GM21526 (cell line): ENCODE results near the gene ATP13A3.

ENCODE experiments used
- ATAC-seq: cut with Tn5 transposase; IDR thresholded peaks from one replicate; pipeline ENCODE4 v1.9.1; 2021; ENCODE audit warnings: moderate library complexity; ENCODE audit not compliant: unreplicated experiment, low FRiP score

Gene ATP13A3

GRCh38 chr3:194476784-194477183, 10.0 kb downstream of the ATP13A3 start:
- ATAC-seq, result no peak

GRCh38 chr3:194475978-194476377, 10.8 kb downstream of the ATP13A3 start:
- ATAC-seq, result no peak

- no peak for ATAC-seq
Observed at GRCh38 chr3:194475138-194475932, 11.5 kb downstream of the ATP13A3 start.

- ATAC-seq, result no peak
Observed at GRCh38 chr3:194474675-194475074, 12.1 kb downstream of the ATP13A3 start.

GRCh38 chr3:194472290-194472920, 14.4 kb downstream of the ATP13A3 start:
- peak; percentile 64 for ATAC-seq

- no peak for ATAC-seq
Observed at GRCh38 chr3:194471863-194472262, 14.9 kb downstream of the ATP13A3 start.

- no peak for ATAC-seq
Observed at GRCh38 chr3:194470615-194471014, 16.2 kb downstream of the ATP13A3 start.

GRCh38 chr3:194469977-194470376, 16.8 kb downstream of the ATP13A3 start:
- ATAC-seq, result no peak

GRCh38 chr3:194468086-194468485, 18.7 kb downstream of the ATP13A3 start:
- no peak for ATAC-seq

- ATAC-seq, result no peak
Observed at GRCh38 chr3:194466761-194467356, 19.9 kb downstream of the ATP13A3 start.

- no peak for ATAC-seq
Observed at GRCh38 chr3:194465920-194466570, 20.8 kb downstream of the ATP13A3 start.

- ATAC-seq, result no peak
Observed at GRCh38 chr3:194465246-194465645, 21.6 kb downstream of the ATP13A3 start.

- no peak for ATAC-seq
Observed at GRCh38 chr3:194464692-194465091, 22.1 kb downstream of the ATP13A3 start.

GRCh38 chr3:194462936-194463335, 23.9 kb downstream of the ATP13A3 start:
- no peak for ATAC-seq

GRCh38 chr3:194460566-194460965, 26.2 kb downstream of the ATP13A3 start:
- ATAC-seq, result no peak

- ATAC-seq, result no peak
Observed at GRCh38 chr3:194458131-194458530, 28.7 kb downstream of the ATP13A3 start.

- no peak for ATAC-seq
Observed at GRCh38 chr3:194455481-194455880, 31.3 kb downstream of the ATP13A3 start.

GRCh38 chr3:194450341-194450740, 36.5 kb downstream of the ATP13A3 start:
- ATAC-seq, result no peak

- ATAC-seq, result no peak
Observed at GRCh38 chr3:194449913-194450312, 36.9 kb downstream of the ATP13A3 start.

- no peak for ATAC-seq
Observed at GRCh38 chr3:194447657-194448056, 39.1 kb downstream of the ATP13A3 start.

- no peak for ATAC-seq
Observed at GRCh38 chr3:194447161-194447560, 39.6 kb downstream of the ATP13A3 start.
